Measurements from ENCODE around the gene PPFIBP2. TPM values are rescaled to one million over a fixed set of nuclear protein-coding genes. Genes with fewer than 3 reads are reported as not detected.

The PPFIBP2 gene
- total RNA-seq, 5 donors from 2014 or later (not counting 1 experiment from before 2014, with no cell fraction given) = 12.5 to 46.6 (median 35.2) TPM

DNA sequence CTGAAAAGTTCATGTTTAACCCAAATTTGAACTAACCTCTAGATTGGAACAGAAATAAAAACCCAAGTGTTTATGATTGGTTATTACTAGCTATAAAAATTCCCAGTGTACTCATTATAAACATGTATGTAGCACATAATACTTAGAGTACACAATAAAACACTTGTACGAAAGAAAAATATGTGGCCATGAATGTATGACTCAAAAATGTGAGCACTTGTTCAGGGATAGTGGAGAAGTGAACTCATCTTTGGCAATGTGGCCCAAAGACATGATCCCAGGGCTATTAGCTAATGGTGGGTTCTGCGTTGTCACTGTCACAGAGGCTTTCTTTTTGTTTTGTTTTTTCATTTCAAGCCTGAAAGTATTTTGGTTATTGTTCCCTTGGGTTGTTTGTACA, 72.0 kb downstream of the PPFIBP2 start:
- H3K4me3 Mint-ChIP-seq = no peak overlapping the region
- no peaks in the 10 kb centered on the region for H3K4me1 ChIP-seq (ENCODE audit: control insufficient read depth in 1 of 2, extremely low read depth in 1 of 2, insufficient read depth in 2 of 2, low read length in 2 of 2)
- peaks cover 0 to 18% (median 8%) of the 10 kb centered on the region in 3 donors for H3K4me1 Mint-ChIP-seq
- H3K27ac ChIP-seq (ENCODE audit: low read length) = no peak overlapping the region
- peaks cover 0 to 5% of the 10 kb centered on the region in 2 donors for H3K27me3 Mint-ChIP-seq
- WGBS (ENCODE audit: insufficient coverage) = 100% methylated on average over 1 of the region's 2 CpGs
- H3K27ac Mint-ChIP-seq = no peak overlapping the region
- DNase-seq (no peak), ATAC-seq (replicated peaks in 1 of 4) (no peak)
- no peak overlapping the region for H3K4me3 ChIP-seq (ENCODE audit: control insufficient read depth in 1 of 2, extremely low read depth in 1 of 2, low read length in 1 of 2)
- CTCF ChIA-PET = interaction anchor here in 1 of 2 donors (1.1 kb wide), 1 partner anchor 18 kb away, joined by 3 read pairs; no protein-coding TSS in a partner anchor
- H3K9me3 Mint-ChIP-seq = no peaks in the 10 kb centered on the region
- POLR2A ChIA-PET = no interaction called here
- no peaks in the 10 kb centered on the region for H3K9me3 ChIP-seq
- H3K36me3 ChIP-seq (ENCODE audit: control insufficient read depth in 2 of 2, extremely low read depth in 1 of 2, insufficient read depth in 1 of 2, low read length in 1 of 2) = no peaks in the 10 kb centered on the region
- peaks cover 13% of the 10 kb centered on the region for H3K36me3 Mint-ChIP-seq
- H3K27me3 ChIP-seq (replicated peaks in 1 of 2; ENCODE audit: control insufficient read depth in 2 of 2, extremely low read depth in 1 of 2, insufficient read depth in 2 of 2, low read length in 1 of 2) = peaks cover 4 to 5% of the 10 kb centered on the region in 2 experiments

DNA sequence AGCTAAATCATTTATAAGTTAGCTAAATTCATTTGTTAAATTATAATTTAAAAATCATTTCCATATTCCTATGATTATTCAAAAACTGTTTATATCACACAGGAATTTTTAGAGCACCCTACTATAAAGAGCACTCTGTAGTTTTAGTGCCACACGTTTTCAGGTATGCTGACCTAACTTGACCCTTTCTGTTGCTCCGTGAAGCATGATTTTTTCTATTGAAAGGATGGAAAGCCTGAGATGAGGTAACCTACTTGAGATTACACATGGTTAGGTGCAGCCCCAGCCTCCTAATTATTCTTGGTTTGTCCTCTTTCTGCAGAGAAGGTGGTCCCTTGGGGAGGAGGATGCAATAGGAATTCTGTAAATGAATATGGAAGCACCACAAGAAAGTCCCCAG, 72.6 kb downstream of the PPFIBP2 start:
- Mint-ChIP-seq H3K36me3 (peaks cover 13% of the 10 kb centered on the region), H3K9me3 (no peaks in the 10 kb centered on the region), H3K4me1 (peaks cover 0 to 23% (median 10%) of the 10 kb centered on the region in 3 donors), H3K27me3 (peaks cover 0 to 5% of the 10 kb centered on the region in 2 donors), H3K4me3 (no peak overlapping the region), H3K27ac (no peak overlapping the region)
- 83% methylated on average over 1 of the region's 2 CpGs for WGBS (ENCODE audit: insufficient coverage)
- Histone ChIP-seq H3K27me3 (replicated peaks in 1 of 2; ENCODE audit: control insufficient read depth in 2 of 2, extremely low read depth in 1 of 2, insufficient read depth in 2 of 2, low read length in 1 of 2) (peaks cover 1 to 5% of the 10 kb centered on the region in 2 experiments), H3K4me1 (ENCODE audit: control insufficient read depth in 1 of 2, extremely low read depth in 1 of 2, insufficient read depth in 2 of 2, low read length in 2 of 2) (no peaks in the 10 kb centered on the region), H3K27ac (ENCODE audit: low read length) (no peak overlapping the region), H3K36me3 (ENCODE audit: control insufficient read depth in 2 of 2, extremely low read depth in 1 of 2, insufficient read depth in 1 of 2, low read length in 1 of 2) (no peaks in the 10 kb centered on the region), H3K9me3 (no peaks in the 10 kb centered on the region), H3K4me3 (ENCODE audit: control insufficient read depth in 1 of 2, extremely low read depth in 1 of 2, low read length in 1 of 2) (no peak overlapping the region)
- ChIA-PET POLR2A (no interaction called here), CTCF (interaction anchor here in 1 of 2 donors (1.1 kb wide), 1 partner anchor 17 kb away, joined by 3 read pairs; no protein-coding TSS in a partner anchor)
- DNase-seq (no peak), ATAC-seq (replicated peaks in 1 of 4) (no peak)

DNA sequence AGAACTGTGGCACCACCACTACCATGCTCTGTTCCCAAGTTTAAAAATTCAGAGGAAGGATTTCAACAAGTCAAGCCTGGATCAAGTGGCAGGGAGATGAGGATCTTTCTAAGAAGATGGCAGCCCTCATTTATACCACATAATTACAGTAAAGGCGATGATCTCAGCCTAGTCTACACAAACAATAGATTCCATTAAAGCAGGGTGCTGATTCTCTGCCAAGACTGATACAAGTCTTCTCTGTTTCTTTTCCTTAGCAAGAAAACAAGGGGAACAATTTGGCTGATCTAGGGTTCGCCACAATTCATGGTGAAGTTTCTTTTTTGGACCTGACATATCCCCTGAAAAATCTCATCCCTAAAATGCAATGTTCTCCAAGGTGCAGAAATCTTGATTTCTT, 73.9 kb downstream of the PPFIBP2 start:
- Mint-ChIP-seq H3K4me1 (peaks cover 12 to 36% (median 22%) of the 10 kb centered on the region in 3 donors), H3K27me3 (peaks cover 0 to 3% of the 10 kb centered on the region in 2 donors), H3K27ac (no peak overlapping the region), H3K4me3 (no peak overlapping the region), H3K36me3 (peaks cover 11% of the 10 kb centered on the region), H3K9me3 (no peaks in the 10 kb centered on the region)
- Histone ChIP-seq H3K36me3 (ENCODE audit: control insufficient read depth in 2 of 2, extremely low read depth in 1 of 2, insufficient read depth in 1 of 2, low read length in 1 of 2) (no peaks in the 10 kb centered on the region), H3K4me1 (ENCODE audit: control insufficient read depth in 1 of 2, extremely low read depth in 1 of 2, insufficient read depth in 2 of 2, low read length in 2 of 2) (peaks cover 0 to 13% of the 10 kb centered on the region in 2 experiments), H3K4me3 (ENCODE audit: control insufficient read depth in 1 of 2, extremely low read depth in 1 of 2, low read length in 1 of 2) (no peak overlapping the region), H3K9me3 (no peaks in the 10 kb centered on the region), H3K27me3 (replicated peaks in 1 of 2; ENCODE audit: control insufficient read depth in 2 of 2, extremely low read depth in 1 of 2, insufficient read depth in 2 of 2, low read length in 1 of 2) (peaks cover 0 to 5% of the 10 kb centered on the region in 2 experiments), H3K27ac (ENCODE audit: low read length) (no peak overlapping the region)
- ChIA-PET CTCF (no interaction called here), POLR2A (no interaction called here)
- 67% methylated on average over 1 of the region's 2 CpGs for WGBS (ENCODE audit: insufficient coverage)
- ATAC-seq (replicated peaks in 1 of 4) = no peak
- DNase-seq = no peak

DNA sequence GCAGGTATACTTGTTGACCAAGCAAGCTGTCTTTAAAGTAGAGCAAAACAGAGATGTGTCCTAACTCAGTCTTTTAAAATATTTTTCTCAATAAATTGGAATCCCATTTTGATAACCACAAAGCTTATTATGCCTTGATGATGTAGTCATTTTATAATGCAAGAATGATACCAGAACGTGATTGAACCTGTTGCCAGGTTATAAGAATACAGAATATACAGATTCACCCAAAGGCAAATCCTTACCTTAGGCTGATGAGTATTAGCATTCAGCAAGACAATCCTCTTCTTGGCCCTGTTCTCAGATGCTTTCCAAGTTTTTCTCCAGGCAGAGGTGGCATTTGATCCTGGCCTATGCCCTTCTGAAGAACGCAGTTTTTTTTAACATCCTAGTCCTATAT, 76.1 kb downstream of the PPFIBP2 start:
- ChIA-PET POLR2A (no interaction called here), CTCF (interaction anchor here in 1 of 2 donors (0.5 kb wide), 1 partner anchor 85 kb away, joined by 6 read pairs; no protein-coding TSS in a partner anchor)
- ATAC-seq (replicated peaks in 1 of 4) (no peak), DNase-seq (no peak)
- Histone ChIP-seq H3K36me3 (ENCODE audit: control insufficient read depth in 2 of 2, extremely low read depth in 1 of 2, insufficient read depth in 1 of 2, low read length in 1 of 2) (no peaks in the 10 kb centered on the region), H3K9me3 (no peaks in the 10 kb centered on the region), H3K4me1 (ENCODE audit: control insufficient read depth in 1 of 2, extremely low read depth in 1 of 2, insufficient read depth in 2 of 2, low read length in 2 of 2) (peaks cover 0 to 16% of the 10 kb centered on the region in 2 experiments), H3K27ac (ENCODE audit: low read length) (no peak overlapping the region), H3K4me3 (ENCODE audit: control insufficient read depth in 1 of 2, extremely low read depth in 1 of 2, low read length in 1 of 2) (no peak overlapping the region), H3K27me3 (replicated peaks in 1 of 2; ENCODE audit: control insufficient read depth in 2 of 2, extremely low read depth in 1 of 2, insufficient read depth in 2 of 2, low read length in 1 of 2) (peaks cover under 1 to 5% of the 10 kb centered on the region in 2 experiments)
- H3K4me3 Mint-ChIP-seq = no peak overlapping the region
- WGBS (ENCODE audit: insufficient coverage) = no CpG with 5 or more reads among the region's 2 CpGs
- no peaks in the 10 kb centered on the region for H3K27me3 Mint-ChIP-seq
- peaks cover 5% of the 10 kb centered on the region for H3K36me3 Mint-ChIP-seq
- no peak overlapping the region for H3K27ac Mint-ChIP-seq
- H3K9me3 Mint-ChIP-seq = no peaks in the 10 kb centered on the region
- H3K4me1 Mint-ChIP-seq = peaks cover 17 to 28% (median 25%) of the 10 kb centered on the region in 3 donors

DNA sequence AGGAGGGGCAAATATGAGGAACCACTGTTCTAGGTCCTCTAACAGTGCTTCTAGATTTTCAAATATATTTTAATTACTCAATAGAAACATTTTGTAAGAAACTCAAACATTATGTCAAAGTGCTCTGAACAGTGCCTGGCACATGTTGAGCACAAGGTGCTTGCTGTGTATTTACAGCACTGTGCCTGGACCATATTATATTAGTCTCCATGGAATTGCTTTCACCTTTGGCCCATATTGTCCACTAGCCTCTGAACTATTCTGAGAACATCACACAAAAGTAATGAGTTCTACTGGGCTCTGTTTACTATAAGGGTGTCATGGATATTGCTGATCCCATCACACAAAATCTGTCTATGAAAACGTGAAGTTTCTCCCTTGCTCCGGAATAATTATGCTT, 76.7 kb downstream of the PPFIBP2 start:
- no peak overlapping the region for H3K27ac Mint-ChIP-seq
- peaks cover 17 to 28% (median 25%) of the 10 kb centered on the region in 3 donors for H3K4me1 Mint-ChIP-seq
- H3K27me3 Mint-ChIP-seq = no peaks in the 10 kb centered on the region
- no peaks in the 10 kb centered on the region for H3K9me3 Mint-ChIP-seq
- Histone ChIP-seq H3K9me3 (no peaks in the 10 kb centered on the region), H3K27ac (ENCODE audit: low read length) (no peak overlapping the region), H3K4me3 (ENCODE audit: control insufficient read depth in 1 of 2, extremely low read depth in 1 of 2, low read length in 1 of 2) (no peak overlapping the region), H3K27me3 (replicated peaks in 1 of 2; ENCODE audit: control insufficient read depth in 2 of 2, extremely low read depth in 1 of 2, insufficient read depth in 2 of 2, low read length in 1 of 2) (peaks cover under 1 to 3% of the 10 kb centered on the region in 2 experiments), H3K4me1 (ENCODE audit: control insufficient read depth in 1 of 2, extremely low read depth in 1 of 2, insufficient read depth in 2 of 2, low read length in 2 of 2) (peaks cover 0 to 16% of the 10 kb centered on the region in 2 experiments), H3K36me3 (ENCODE audit: control insufficient read depth in 2 of 2, extremely low read depth in 1 of 2, insufficient read depth in 1 of 2, low read length in 1 of 2) (no peaks in the 10 kb centered on the region)
- 100% methylated on average over 2 of the region's 2 CpGs for WGBS (ENCODE audit: insufficient coverage)
- ChIA-PET CTCF (no interaction called here), POLR2A (no interaction called here)
- H3K36me3 Mint-ChIP-seq = peaks cover 4% of the 10 kb centered on the region
- ATAC-seq (replicated peaks in 1 of 4) (no peak), DNase-seq (no peak)
- no peak overlapping the region for H3K4me3 Mint-ChIP-seq

DNA sequence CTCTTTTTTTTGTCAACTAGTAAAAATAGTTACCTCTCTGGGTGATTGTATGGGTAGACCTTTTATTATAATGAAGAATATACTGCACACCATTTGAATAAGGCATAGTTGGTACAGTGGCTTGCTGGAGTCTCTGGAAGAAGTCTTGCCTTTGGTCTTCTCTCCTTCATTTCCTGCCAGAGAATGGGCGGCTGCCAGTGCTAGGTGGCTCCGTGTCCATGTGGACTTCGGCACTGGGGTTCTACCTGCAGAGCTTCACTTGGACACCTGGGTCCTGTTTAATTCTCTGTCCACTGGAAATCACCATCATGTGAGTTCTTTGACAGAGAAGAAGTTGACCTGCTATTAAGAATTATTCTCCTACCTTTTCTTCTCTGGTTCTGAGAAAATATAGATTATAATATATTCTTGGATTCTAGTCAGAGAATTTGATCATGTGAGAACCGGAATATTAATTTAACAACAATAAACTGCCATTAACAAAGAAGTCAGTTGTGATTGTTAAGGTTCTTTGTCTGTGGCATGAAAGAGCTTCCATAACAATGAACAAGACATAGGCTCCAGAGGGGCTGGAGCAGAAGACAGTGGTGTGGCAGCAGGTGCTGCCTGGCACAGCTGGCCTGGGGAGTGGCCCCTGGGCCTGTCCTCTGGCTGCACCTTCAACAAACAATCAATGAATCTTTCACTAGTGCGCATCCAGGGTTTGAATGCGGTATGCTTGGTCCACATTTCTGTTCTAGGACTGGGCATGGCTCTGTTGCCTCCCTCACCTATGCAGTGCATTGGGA, 77.5 kb downstream of the PPFIBP2 start:
- Mint-ChIP-seq H3K36me3 (peaks cover 4% of the 10 kb centered on the region), H3K4me3 (no peak overlapping the region), H3K27ac (no peak overlapping the region), H3K4me1 (peaks cover 17 to 28% (median 25%) of the 10 kb centered on the region in 3 donors), H3K9me3 (no peaks in the 10 kb centered on the region), H3K27me3 (no peaks in the 10 kb centered on the region)
- CTCF ChIA-PET = no interaction called here
- POLR2A ChIA-PET = no interaction called here
- ATAC-seq (replicated peaks in 1 of 4) = no peak
- Histone ChIP-seq H3K27ac (ENCODE audit: low read length) (no peak overlapping the region), H3K36me3 (ENCODE audit: control insufficient read depth in 2 of 2, extremely low read depth in 1 of 2, insufficient read depth in 1 of 2, low read length in 1 of 2) (no peaks in the 10 kb centered on the region), H3K27me3 (replicated peaks in 1 of 2; ENCODE audit: control insufficient read depth in 2 of 2, extremely low read depth in 1 of 2, insufficient read depth in 2 of 2, low read length in 1 of 2) (peaks cover 0 to 3% of the 10 kb centered on the region in 2 experiments), H3K4me1 (ENCODE audit: control insufficient read depth in 1 of 2, extremely low read depth in 1 of 2, insufficient read depth in 2 of 2, low read length in 2 of 2) (peaks cover 0 to 16% of the 10 kb centered on the region in 2 experiments), H3K9me3 (no peaks in the 10 kb centered on the region), H3K4me3 (ENCODE audit: control insufficient read depth in 1 of 2, extremely low read depth in 1 of 2, low read length in 1 of 2) (no peak overlapping the region)
- WGBS (ENCODE audit: insufficient coverage) = 100% methylated on average over 2 of the region's 6 CpGs
- no peak for DNase-seq

Data from T-cell (primary cell).